GM21619 (cell line): Measurements from ENCODE around the gene SLC40A1.

Experiments used
- ATAC-seq: cut with Tn5 transposase; IDR thresholded peaks from one replicate; pipeline ENCODE4 v1.9.1; 2021; ENCODE audit not compliant: unreplicated experiment

Gene SLC40A1

DNA sequence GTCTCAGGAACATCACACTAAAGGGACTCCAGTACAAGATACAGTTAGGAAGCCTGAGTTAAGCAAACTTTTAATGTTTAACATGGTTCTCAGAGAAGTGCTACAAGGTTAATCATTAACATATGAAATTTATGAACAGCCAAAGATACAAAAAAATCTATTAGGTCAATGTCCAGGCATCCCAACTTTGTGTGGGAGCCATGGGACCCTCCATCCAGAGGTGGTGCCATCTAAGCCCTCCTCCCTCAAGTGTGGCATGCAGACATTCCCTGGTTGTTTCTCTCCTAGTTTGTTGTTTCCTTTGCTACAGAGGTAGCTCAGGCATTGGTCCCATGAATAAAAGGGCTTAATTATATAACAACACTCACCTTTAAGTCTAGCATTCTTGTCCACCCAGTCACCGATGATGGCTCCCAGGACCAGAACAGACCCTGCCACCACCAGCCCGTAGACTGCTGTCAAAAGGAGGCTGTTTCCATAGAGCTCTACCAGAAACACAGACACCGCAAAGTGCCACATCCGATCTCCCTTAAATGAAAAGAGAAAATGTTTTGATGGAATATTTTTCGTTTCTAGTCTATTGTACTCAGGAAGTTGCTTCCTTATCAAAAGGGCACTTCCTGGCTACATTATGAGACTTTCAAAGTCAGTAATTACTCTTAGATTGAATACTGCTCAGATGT, 5.7 kb downstream of the SLC40A1 start:
- no peak for ATAC-seq

DNA sequence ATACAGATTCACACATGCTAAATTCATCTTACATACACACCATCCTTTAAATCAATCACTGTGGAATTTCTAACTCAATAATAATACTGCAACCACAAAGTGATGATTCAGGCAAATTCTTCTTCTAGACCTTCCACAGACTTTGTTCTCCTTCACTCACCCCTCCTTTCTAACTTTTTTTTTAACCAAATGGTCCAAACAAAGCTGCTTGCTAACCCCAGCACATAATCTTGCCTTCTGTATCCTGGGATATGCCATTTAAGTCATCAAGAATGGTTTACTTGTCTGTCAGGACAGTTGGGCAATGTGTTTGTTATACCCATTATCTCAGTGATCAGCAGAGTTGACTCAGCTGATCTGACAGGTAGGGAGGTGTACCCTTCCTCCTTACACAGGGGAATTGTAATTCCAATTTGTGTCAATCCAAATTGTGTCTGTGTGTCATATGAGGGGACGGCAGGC, 10.0 kb downstream of the SLC40A1 start:
- ATAC-seq: no peak

DNA sequence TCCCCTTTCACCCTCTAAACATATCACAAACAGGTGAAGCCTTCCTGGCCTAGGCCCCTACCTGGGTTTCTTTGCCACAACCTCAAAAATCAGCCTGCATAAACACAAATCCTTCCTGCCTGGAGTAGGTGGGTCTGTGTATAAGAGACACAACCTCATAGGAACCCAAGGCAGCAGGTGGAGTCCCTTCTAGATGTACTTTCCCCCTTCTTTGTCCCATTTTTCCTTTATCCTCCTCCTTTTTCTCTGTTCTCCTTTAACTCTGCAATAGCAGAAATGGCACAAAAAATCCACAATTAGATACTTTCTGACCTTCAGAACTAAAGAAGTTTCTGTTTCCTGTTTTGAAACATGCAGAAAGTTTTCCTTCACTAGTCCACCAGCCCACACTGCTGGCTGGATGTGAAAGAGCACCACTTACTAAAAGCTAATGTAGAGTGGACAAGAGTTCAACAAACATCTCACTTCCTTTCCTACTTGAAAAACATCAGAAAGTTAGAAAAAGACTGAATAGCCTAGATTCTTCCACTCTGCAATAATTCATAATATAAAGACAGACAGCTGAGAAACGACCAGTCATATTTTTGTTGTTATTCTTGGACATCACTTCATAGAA, 11.2 kb downstream of the SLC40A1 start:
- ATAC-seq: peak; percentile 63

DNA sequence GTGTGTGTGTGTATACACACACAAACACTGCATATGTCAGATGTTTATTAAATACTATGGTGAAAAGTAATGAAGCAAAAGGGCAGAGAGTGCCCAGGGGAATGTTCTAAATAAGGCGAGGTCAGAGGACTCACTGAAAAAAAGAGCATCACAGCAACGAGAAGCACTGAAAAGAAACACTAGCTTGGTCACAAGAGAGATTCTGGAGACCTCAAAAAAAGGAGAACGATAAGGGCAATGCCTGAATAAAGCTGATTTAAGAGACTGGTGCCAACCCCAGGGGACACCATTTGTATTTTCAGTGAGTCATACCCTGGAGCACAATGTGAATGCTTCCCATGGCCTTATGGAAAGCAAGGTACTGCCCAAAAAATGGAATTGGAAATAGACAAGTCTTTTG, 14.5 kb downstream of the SLC40A1 start:
- ATAC-seq: no peak

DNA sequence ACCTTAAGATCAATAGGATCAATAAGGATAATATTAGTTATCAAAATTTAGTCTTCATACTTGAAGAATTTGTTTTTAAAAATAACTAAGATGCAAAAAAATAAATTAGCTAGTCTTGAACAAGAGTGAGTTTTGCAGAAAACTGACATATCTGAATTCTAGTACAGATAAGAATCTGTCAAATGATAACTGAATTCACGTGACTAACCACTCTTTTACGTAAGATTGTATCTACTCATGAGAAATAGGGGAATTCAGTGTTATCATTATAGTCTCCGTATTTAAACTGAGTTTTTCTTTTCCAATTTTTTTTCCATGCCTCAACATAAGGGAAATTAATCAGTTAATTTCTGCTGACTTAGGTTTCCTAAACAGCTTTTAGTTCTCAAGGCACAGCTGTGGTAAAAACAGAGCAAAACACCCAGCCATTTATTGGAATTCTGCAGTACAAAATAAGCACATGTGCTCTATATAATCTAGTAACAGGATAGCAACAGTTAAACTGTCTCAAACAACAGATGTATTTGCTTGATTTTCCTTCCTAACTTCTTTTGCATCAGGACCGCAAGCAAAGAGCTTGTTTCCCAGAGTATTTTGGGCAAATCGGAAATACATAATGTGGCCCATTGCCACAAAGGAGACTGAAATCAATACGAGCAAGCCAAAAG, 19.1 kb downstream of the SLC40A1 start:
- ATAC-seq: no peak

DNA sequence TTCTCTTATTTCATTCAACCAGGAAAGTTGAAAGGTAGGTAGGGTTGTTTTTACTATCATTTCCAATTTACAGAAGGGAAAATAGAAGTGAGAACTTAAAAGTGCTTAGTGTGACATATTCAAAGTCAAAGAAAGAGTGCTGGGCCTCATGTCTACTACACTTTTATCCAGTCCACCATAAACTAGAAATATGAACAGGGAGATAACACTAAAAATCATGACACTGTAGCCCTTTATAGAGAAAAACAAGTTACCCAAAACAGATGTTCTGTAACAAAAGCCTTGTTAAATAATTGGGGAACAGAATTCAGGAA, 20.4 kb downstream of the SLC40A1 start:
- no peak for ATAC-seq

DNA sequence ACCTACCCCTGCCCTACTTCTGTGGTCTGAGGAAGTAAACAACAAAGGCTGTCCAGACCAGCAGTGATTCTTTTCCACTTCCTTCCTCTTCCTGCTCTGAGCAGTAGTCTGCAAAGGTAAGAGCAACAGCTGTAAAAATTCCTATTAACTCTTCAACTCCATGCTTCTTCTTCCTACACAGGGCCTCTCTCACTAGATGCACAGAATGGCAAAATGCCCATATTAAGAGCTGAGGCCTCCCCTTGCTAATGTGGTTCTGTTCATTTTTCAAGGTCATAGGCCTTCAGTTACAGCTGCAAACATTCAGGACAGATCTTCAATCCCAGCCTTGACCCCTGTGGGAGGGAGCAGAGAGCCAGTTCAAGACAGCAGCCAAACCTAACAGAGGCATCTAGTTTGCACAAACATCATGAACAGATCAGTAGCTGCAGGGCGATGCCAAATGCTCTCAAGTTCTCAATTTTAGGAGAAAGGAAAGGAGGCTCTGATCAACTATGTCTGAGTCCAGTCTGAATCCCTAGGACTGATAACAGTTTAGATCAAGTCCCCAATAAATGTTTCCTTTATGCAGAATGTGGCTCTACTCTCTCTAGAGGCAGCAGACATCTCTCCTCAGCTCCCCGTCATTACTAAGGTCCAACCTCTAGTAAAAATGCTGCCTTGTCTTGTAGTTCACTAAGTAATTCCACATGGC, 20.9 kb downstream of the SLC40A1 start:
- no peak for ATAC-seq

DNA sequence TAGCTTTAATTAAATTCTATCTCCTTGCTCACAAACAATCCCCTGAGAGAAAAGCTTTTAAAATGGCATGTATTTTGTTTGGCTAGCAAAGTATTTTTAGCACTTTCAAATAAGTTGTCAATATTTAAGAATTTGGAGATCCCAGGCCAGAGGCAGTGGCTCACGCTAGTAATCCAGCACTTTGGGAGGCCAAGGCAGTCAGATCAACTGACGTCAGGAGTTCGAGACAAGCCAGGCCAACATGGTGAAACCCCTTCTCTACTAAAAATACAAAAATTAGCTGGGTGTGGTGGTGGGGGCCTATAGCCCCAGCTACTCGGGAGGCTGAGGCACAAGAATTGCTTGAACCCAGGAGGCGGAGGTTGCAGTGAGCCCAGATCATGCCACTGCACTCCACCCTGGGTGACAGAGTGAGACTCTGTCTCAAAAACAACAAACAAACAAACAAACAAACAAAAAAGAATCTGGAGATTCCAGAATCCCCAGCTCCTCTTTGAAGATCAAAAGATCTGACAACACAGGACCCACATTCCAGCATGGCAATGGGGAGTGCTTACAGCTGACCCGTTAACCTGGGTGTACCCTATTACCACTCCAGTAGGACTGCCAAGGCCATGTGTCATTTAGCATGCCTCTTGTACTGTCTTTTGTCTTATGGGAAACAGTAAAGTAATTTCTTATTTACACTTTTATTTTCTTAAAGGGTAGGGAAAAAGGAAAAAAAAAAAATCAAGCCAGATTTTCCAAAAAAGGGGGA, 21.9 kb downstream of the SLC40A1 start:
- ATAC-seq: no peak

DNA sequence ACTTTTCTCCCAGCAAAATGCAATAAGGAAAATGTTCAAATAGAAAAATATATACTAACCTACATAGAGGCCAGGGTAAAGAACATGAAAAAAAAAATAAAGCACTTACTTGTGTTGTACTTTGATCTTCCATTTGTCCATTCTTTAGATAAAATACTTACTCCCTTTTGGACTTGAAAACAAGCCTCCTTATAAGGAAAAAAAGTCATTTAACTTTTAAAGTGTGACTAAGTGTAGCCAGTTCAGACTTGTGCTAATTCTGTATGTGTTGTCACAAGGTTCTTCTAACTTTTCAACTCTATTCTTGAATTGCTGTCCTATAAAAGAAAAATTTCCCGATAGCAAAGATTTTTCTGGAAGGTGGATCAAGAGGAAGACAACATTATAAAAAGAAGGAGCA, 23.2 kb downstream of the SLC40A1 start:
- no peak for ATAC-seq

DNA sequence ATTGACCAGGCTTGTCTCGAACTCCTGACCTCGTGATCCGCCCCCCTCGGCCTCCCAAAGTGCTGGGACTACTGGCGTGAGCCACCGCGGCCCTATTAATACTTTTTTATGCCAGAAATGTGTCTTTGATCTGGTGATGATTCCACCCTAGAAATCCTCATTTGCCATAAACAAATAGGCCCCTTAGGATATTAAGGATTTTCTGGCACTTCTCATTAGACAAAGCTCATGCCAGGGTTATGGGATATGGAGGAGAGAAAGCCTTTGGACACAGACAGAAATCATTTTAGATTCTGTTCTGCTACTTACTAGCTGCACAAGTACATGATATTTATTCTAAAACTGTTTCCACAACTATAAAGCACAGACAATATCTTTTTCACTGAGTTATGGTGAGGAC, 24.1 kb downstream of the SLC40A1 start:
- ATAC-seq: no peak

DNA sequence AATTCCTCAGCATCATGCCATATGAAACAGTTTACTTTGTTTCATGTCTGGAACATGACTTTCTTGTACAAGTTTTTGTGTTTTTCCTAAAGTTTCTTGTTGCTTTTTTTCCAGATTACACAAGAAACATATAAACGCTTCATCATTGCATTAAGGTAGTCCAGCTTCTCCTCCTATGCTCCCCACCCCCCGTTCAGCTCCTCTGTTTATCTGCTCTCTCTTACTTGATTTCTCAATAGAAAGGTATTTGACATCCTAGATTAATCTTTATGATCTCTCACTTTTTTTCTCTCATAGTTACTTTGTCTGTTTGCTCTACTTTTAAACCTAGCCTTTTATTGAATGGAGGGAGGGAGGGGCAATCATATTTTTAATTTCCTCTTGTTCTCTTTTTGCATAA, 25.4 kb downstream of the SLC40A1 start:
- ATAC-seq: no peak

DNA sequence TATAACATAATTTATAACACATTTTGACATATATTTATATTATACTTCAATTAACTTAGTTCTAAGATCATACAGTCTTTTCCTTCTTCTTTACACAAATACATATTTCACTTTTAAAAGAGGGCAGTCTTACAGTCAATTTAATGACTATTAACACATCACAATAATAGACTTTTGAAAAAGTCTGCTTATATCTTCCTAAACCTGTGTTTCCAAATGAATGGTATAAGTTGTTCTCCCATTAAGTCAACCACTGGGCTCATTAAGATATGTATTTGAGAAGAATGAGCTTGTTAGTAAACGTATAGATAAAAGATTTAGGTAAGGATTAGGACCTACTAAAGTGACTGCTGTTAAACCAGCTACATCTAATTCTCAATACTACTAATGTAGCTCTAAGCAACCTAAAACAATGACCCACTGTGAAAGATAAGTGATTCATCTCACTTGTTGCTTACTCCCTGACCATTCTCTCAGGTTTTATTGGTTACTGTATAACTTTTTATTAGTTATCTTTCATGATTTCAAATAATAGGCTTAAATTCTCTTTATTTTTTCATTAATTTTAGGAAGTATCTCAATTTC, 27.0 kb downstream of the SLC40A1 start:
- no peak for ATAC-seq

DNA sequence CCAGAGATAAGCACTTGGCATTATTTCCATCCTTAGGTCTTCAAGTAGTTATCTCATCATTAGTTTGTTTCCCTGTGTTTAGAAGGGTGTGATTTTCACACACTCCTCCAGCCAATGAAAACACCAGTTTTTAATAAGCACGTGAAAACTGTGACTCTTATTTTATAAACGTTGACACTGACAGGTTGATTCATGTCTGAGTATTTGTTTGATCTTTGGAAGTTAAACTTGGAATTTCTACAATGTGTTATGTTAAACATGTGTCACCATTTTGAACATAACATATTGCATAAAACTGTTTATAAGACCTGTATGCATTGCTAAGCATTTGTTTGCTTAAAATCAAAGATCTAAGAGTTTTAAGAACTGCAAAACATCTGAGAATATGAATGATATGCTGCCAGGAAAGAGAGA, 27.6 kb downstream of the SLC40A1 start:
- ATAC-seq: no peak

DNA sequence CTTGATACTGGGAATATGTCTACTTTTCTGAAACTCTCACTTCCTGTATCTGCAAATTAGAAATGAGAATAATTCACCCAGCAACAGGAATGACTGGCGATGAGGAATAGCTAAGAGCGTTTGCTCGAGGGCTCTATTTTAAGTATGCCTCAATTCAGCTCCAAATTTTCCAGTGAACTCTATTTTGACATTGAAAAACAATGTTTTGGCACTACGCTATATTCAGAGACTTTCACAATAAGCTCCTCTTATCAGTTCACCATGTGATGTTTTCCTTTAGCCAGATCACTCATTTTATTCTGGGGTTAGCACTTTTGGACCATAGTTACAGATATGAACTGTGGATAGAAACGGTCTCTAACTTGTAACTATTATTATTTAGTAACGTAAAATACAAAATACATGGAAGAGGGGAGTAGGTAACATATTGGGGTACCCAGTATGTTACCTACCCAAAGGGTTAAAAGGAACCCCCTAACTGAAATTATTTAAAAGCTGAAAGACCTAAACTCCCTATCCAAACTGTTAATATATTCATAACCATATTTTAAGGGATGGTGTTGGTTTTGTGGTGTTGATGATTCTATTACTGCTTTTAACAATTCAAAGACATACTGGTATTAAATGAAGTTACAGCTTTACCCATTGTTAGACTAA, 28.1 kb downstream of the SLC40A1 start:
- ATAC-seq: no peak

DNA sequence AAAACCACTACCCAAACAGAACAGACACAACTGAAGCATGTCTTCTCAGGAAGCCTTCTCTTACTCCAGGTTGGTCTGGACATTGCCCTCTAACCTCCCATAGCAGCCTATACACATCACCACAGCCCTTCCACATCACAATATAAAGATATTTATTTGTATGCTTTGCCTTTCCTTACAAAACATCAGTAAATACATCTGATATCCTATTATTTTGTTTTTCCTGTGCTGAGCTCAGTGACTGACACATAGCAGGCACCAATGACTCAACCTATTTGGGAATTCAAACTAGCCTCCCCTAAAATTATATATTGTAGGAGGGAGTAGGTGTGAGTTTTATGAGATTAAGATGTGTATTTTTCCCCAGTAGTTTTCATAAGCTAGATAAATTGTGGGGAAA, 28.8 kb downstream of the SLC40A1 start:
- ATAC-seq: no peak

DNA sequence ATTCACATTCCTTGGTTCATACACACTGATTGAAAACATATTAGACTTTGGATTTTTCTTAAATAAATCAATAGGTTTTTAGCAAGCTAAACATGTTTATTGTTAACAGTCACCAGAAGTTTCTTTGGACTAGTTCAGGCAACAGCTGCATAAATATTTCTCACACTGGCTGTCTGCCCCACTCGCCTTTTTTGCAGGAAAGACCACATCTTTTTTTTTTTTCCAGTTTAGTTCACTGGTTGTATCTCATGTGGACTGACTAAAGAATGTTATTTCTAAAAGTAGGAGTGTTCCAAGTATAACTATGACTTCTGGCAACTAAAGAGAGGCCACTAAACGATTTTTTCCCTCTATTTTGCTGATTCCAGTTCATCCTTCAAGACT, 31.1 kb downstream of the SLC40A1 start:
- no peak for ATAC-seq

DNA sequence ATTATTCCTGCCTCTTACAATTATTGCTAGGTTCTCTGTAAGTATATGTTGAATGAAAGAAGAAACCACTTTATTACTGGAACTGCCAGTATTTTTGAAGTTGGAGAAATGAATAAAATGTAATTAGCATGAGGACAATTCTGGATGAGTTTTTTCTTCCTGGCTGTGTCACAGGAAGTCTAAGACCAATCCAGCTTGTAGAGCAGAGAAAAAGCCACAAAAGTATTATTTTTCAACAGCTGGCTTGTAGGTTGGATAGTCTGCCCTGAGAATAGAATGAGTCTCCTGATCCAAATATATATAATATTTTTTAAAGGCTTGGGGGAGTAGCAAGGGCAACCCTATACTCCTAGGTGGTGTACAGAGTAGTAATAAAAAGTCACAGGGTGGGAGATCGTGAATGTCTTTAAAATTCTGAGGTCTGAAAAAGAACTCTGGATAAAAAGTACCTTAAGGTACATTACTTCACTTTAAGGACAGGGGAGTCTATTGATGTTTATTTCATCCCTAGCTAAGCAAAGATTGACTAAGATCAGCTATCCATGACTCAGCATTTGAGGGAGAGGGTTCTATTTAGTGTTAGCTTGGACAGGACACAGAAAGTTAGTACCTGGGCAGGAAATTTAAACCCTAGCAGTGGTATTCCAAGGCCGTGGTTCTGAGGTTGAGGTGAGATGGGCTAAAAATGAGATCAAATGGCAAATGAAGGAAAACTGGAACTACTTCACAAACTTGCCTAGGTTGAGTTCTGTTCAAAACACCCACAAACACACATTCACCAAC, 31.7 kb downstream of the SLC40A1 start:
- no peak for ATAC-seq

DNA sequence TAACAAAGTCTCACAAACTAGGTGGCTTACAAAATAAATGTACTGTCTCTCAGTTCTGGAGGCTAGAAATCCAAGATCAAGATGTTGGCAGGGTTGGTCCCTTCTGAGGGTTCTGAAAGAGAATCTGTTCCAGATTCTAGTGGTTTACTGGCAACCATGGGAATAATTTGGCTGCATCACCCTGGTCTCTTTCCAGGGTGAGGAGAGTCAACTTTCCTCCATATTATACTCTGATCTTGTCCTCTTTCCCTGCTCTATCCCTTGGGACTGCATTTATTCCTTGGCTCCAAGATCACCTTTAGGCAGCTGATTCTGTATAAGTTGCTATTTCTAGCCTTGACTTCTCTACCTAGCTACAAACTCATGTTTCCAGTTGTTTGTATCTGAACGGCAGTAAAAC, 35.2 kb downstream of the SLC40A1 start:
- no peak for ATAC-seq

DNA sequence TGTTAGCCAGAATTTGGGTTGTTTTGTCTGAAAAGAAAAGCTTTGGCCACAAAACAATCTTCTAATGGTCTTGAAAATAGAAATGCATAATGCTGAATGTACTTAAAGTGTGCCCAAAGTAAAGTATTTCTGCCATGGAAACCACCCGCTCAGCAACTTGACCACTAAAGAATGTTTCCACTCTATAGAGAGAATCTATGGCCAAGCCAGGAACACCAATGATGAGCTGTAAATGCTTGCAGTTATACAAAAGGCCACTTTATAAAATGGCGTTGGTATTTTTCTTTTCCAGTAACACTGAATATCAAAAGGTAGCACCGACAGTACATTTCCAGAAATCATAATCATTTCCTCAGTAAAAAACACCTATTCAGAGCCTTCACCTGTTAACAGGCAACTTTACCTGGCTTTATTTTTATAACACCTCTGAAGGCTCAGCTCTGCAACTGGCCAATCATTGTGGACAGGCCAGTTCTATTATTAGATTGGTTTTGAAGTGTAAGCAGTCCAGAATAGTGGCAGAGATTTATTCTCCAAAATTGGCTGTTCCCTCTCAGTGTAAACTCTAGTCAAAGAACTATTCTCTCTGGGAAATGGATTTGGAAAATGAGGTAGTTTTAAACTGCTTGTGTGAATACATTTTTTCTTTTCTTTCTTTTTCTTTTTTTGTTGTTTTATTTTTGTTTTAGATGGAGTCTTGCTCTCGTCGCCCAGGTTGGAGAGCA, 36.1 kb downstream of the SLC40A1 start:
- no peak for ATAC-seq
